GM12878 (cell line): ENCODE data around the gene GGT5. TPM values are rescaled to one million over a fixed set of nuclear protein-coding genes. Genes with fewer than 3 reads are reported as not detected.
A peak's percentile ranks its signal among the peaks of the same experiment; 100 is the strongest.
"Not testable (repeated sequence)": the region's sequence is repeated elsewhere in the genome, so short reads cannot be mapped to it uniquely, and the experiment has no call there.

Source experiments
- ATAC-seq: fragments of 200-7000 bp; cut with Tn5 transposase; 3 replicates; pipeline ENCODE4 v1.9.1; 2020; ENCODE audit warnings: mild to moderate bottlenecking, moderate library complexity
- Bru-seq: library from RNA; stranded (reverse); fragments of 400-500 nt; gene quantifications from one replicate; lab custom pipeline; 2021; lab: Mats Ljungman, UMichigan
- BruChase-seq, 2 experiments: library from RNA; stranded (reverse); fragments of 400-500 nt; gene quantifications; one replicate each; lab custom pipeline; 2021; lab: Mats Ljungman, UMichigan
- BruUV-seq: library from RNA; stranded (reverse); fragments of 400-500 nt; replicated peaks from 2 replicates; lab custom pipeline; 2021; lab: Mats Ljungman, UMichigan
- CTCF ChIA-PET: fragments of 300-600 bp; sonication (Branson Sonifier 250); formaldehyde crosslinking; extraction: SDS; loops from one replicate; lab custom pipeline; 2021; ENCODE audit warnings: inconsistent platforms; lab: Yijun Ruan, JAX
- POLR2A ChIA-PET: fragments of 350-600 bp; formaldehyde crosslinking; extraction: SDS; loops from one replicate; lab custom pipeline; 2021; ENCODE audit warnings: inconsistent platforms; lab: Charles Lee
- RAD21 ChIA-PET: fragments of 300-600 bp; sonication (Branson Sonifier 250); formaldehyde crosslinking; loops from one replicate; lab custom pipeline; 2023; ENCODE audit warnings: antibody characterized with exemption; ENCODE audit not compliant: unreplicated experiment; lab: Charles Lee
- SMC1A ChIA-PET: fragments of 300-600 bp; sonication (Branson Sonifier 250); formaldehyde crosslinking; loops from one replicate; lab custom pipeline; 2023; ENCODE audit not compliant: unreplicated experiment, uncharacterized antibody; lab: Charles Lee
- DNase-seq: peaks from one replicate; pipeline ENCODE4 v3.0.0-alpha.2; 2011; ENCODE audit warnings: low read depth, low spot score
- FAIRE-seq: peaks from 3 replicates; lab custom pipeline; 2011; peaks lifted over from hg19 to GRCh38; lab: Jason Lieb, UNC
- H2AFZ ChIP-seq: 2 replicates; pipeline ENCODE4 v1.6.0; 2011; ENCODE audit warnings: low read depth, low read length, control low read depth; ENCODE audit not compliant: control insufficient read depth
- H3K27ac ChIP-seq: 2 replicates; pipeline ENCODE4 v1.5.1; 2011; ENCODE audit warnings: control low read depth; ENCODE audit not compliant: control insufficient read depth, insufficient read depth
- H3K27me3 ChIP-seq, 2 experiments: replicated peaks in 1 of 2; 2 replicates each; pipeline versions ENCODE4 v1.6.0 to v1.6.1; 2011; ENCODE audit warnings: low read length in 1 of 2; ENCODE audit not compliant: control insufficient read depth in 2 of 2, insufficient read depth in 2 of 2
- H3K36me3 ChIP-seq, 2 experiments: 2 replicates each; pipeline ENCODE4 v1.5.1; 2011; ENCODE audit warnings: low read length in 1 of 2; ENCODE audit not compliant: control insufficient read depth in 2 of 2, insufficient read depth in 2 of 2
- H3K4me1 ChIP-seq: 2 replicates; pipeline ENCODE4 v1.6.1; 2011; ENCODE audit warnings: mild to moderate bottlenecking, low read length, moderate library complexity, mixed read lengths; ENCODE audit not compliant: control insufficient read depth, insufficient read depth
- H3K4me2 ChIP-seq: 2 replicates; pipeline ENCODE4 v1.6.0; 2011; ENCODE audit warnings: control low read depth; ENCODE audit not compliant: control insufficient read depth, insufficient read depth
- H3K4me3 ChIP-seq: fragments of 200-600 bp; sonication (generic); 2 replicates; pipeline ENCODE4 v1.5.1; 2016
- H3K79me2 ChIP-seq: 2 replicates; pipeline ENCODE4 v1.6.0; 2011; ENCODE audit warnings: low read length; ENCODE audit not compliant: control insufficient read depth, insufficient read depth
- H3K9ac ChIP-seq: 2 replicates; pipeline ENCODE4 v1.8.0; 2011; ENCODE audit warnings: low read length, control low read depth, mixed read lengths; ENCODE audit not compliant: control insufficient read depth, insufficient read depth
- H3K9me3 ChIP-seq: replicated peaks from 3 replicates; pipeline ENCODE4 v1.5.1; 2011; ENCODE audit warnings: mild to moderate bottlenecking, low read length; ENCODE audit not compliant: control insufficient read depth, insufficient read depth
- H4K20me1 ChIP-seq: 2 replicates; pipeline ENCODE4 v1.6.0; 2011; ENCODE audit not compliant: control insufficient read depth, insufficient read depth
- WGBS: methylation state at CpG from one replicate; pipeline ENCODE4 v1.1.6; 2016; ENCODE audit warnings: low lambda C conversion rate; ENCODE audit not compliant: insufficient replicate concordance, insufficient coverage; ENCODE audit errors: missing lambda C conversion rate; 5-methylcytosine and 5-hydroxymethylcytosine counted together
- in situ Hi-C: fragments of 300-500 bp; cut with MboI; formaldehyde crosslinking; loops from 9 replicates; pipeline ENCODE4 v1.14.3; 2018; ENCODE audit warnings: mixed read lengths
- intact Hi-C: fragments of 100-400 bp; cut with micrococcal nuclease; formaldehyde crosslinking; loops from one replicate; pipeline ENCODE4 v1.14.2; 2022; ENCODE audit not compliant: unreplicated experiment
- long read RNA-seq, 2 experiments: library from polyadenylated mRNA; unstranded; transcript quantifications; one replicate each; pipeline ENCODE4 v2.0.0, GENCODE V29; 2019 to 2020
- polyA minus RNA-seq, 3 experiments: library from RNA; depleted of rRNA, polyadenylated mRNA; stranded (reverse); fragments of >200 nt; gene quantifications; 2 replicates each; pipeline ENCODE4 v1.2.3, GENCODE V29; 2011
- polyA plus RNA-seq, 11 experiments: library from polyadenylated mRNA; depleted of rRNA in 4 of 11; unstranded in 6 of 11; stranded (reverse) in 5 of 11; fragments of >200 nt; fragmentation: Nextera tagmentation in 4 of 11; fragmentation: Illumina TruSeq in 1 of 11; extraction: Ambion mirVana in 4 of 11; extraction: Trizol in 1 of 11; gene quantifications; 1 replicate in 1 of 11; 2 replicates in 10 of 11; pipeline versions ENCODE4 v1.2.1 to v1.2.3, GENCODE V29; 2011 to 2016; ENCODE audit warnings: inconsistent platforms in 2 of 11, missing spikeins in 2 of 11, low read depth in 1 of 11
- total RNA-seq, 4 experiments: library from RNA; depleted of rRNA in 3 of 4; stranded (reverse); fragments of >200 nt in 3 of 4; fragmentation: Illumina TruSeq in 1 of 4; extraction: Trizol in 1 of 4; gene quantifications; 2 replicates each; pipeline versions ENCODE4 v1.2.1 to v1.2.3, GENCODE V29; 2013 to 2021

The GGT5 gene, protein sequence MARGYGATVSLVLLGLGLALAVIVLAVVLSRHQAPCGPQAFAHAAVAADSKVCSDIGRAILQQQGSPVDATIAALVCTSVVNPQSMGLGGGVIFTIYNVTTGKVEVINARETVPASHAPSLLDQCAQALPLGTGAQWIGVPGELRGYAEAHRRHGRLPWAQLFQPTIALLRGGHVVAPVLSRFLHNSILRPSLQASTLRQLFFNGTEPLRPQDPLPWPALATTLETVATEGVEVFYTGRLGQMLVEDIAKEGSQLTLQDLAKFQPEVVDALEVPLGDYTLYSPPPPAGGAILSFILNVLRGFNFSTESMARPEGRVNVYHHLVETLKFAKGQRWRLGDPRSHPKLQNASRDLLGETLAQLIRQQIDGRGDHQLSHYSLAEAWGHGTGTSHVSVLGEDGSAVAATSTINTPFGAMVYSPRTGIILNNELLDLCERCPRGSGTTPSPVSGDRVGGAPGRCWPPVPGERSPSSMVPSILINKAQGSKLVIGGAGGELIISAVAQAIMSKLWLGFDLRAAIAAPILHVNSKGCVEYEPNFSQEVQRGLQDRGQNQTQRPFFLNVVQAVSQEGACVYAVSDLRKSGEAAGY
- total RNA-seq (2013; cell fraction: nucleolus; rRNA removed): not detected in 2 replicates
- total RNA-seq (2014; rRNA removed): not detected in 2 replicates
- not detected in 2 replicates for total RNA-seq (2014; rRNA removed; fragmentation: Illumina TruSeq; extraction: Trizol)
- not detected in 2 replicates for total RNA-seq (2021)
- not detected for polyA plus RNA-seq (2011; ENCODE audit: low read depth)
- polyA plus RNA-seq (2011; rRNA removed): not detected in 2 replicates
- polyA plus RNA-seq (2011; cell fraction: cytosol; rRNA removed): 0.03 and 0.19 TPM in 2 replicates
- polyA plus RNA-seq (2011; cell fraction: nucleus; rRNA removed): 0.12 and 0.22 TPM in 2 replicates
- polyA plus RNA-seq (2012): not detected in 2 replicates
- not detected in 2 replicates for polyA plus RNA-seq (2014; fragmentation: Illumina TruSeq; extraction: Trizol)
- polyA plus RNA-seq (2014; fragmentation: Nextera tagmentation; extraction: Ambion mirVana): not detected
- polyA plus RNA-seq (2014; rRNA removed): not detected in 2 replicates
- under 1 TPM in 1 of 2 experiments, not detected in 1; 0.34 TPM for polyA plus RNA-seq (2016; fragmentation: Nextera tagmentation; extraction: Ambion mirVana)
- 0.07 and 0.10 TPM in 2 replicates for polyA minus RNA-seq (2011; rRNA and poly(A)+ RNA removed)
- polyA minus RNA-seq (2011; cell fraction: cytosol; rRNA and poly(A)+ RNA removed): not detected in 2 replicates
- polyA minus RNA-seq (2011; cell fraction: nucleus; rRNA and poly(A)+ RNA removed): 0.36 and 0.67 TPM in 2 replicates
- Bru-seq, nascent RNA: percentile 6 among the genes with signal in this experiment
- BruChase-seq, experiment 1, labeled RNA remaining after a 6-hour chase: percentile 4 among the genes with signal in this experiment
- not detected for BruChase-seq, experiment 2, labeled RNA remaining after a 2-hour chase
- long read RNA-seq, experiment 1: 0 reads
- long read RNA-seq, experiment 2: 0 reads

DNA sequence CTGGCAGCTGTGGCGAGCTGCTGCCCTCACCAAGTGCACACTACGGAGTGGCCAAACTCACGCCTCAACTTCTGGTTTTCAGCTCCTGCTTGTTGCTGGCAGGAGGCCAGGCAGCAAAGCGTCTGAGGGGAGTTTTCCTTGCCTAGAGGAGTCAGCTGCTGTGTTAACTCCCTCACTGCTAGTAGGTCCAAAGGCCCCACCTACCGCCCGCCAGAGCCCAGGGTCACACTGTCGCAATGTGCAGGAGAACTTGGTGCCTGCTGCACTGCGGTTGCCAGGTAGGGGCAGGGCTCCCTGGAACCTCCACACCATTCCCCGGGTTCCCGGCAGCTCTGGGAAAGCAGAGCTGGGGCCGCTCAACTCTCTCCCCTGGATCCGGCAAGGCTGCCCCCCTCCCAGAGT, at the start of gene GGT5:
Gene GGT5, minus strand, starts transcription at position 53 of the 402 bp plus-strand sequence. CDS start 357 bp downstream, outside the sequence.
- FAIRE-seq, in situ Hi-C loops, BruUV-seq, H3K9me3 ChIP-seq, H4K20me1 ChIP-seq, POLR2A ChIA-PET, H3K27me3 ChIP-seq, H2AFZ ChIP-seq, H3K9ac ChIP-seq, DNase-seq, ATAC-seq, H3K27ac ChIP-seq, H3K79me2 ChIP-seq, H3K4me3 ChIP-seq, H3K36me3 ChIP-seq, H3K4me2 ChIP-seq, RAD21 ChIA-PET: not testable (repeated sequence)
- intact Hi-C loops: loop anchor here (5.0 to 10.0 kb wide), 2 partner anchors 58 to 290 kb away; no protein-coding TSS in a partner anchor
- WGBS: 51% methylated on average over 9 of the region's 12 CpGs
- peaks cover 15% of the 10 kb centered on the region for H3K4me1 ChIP-seq
- CTCF ChIA-PET: interaction anchor here (2.2 kb wide), 1 partner anchor 55 kb away, joined by 9 read pairs; no protein-coding TSS in a partner anchor
- SMC1A ChIA-PET: interaction anchor here (1.5 kb wide), 1 partner anchor 55 kb away, joined by 5 read pairs; no protein-coding TSS in a partner anchor
